ENCODE results near the gene MVB12A. TPM values are rescaled to one million over a fixed set of nuclear protein-coding genes. Genes with fewer than 3 reads are reported as not detected.
A peak's percentile ranks its signal among the peaks of the same experiment; 100 is the strongest.

Gene MVB12A
- total RNA-seq, 2 experiments from 2014 or later: 26.4 to 27.4 TPM

GRCh38 chr19:17394891-17395415 is 24.9 kb upstream of the MVB12A start:
- H3K27ac Mint-ChIP-seq: no peak overlapping the region

GRCh38 chr19:17398902-17399527 is 20.8 kb upstream of the MVB12A start:
- H3K4me1 Mint-ChIP-seq: peaks cover 12% of the 10 kb centered on the region
- H3K27me3 Mint-ChIP-seq: no peaks in the 10 kb centered on the region
- H3K27ac Mint-ChIP-seq: no peak overlapping the region
- H3K4me3 Mint-ChIP-seq: no peak overlapping the region
- peaks cover 28% of the 10 kb centered on the region for H3K36me3 Mint-ChIP-seq
- no peaks in the 10 kb centered on the region for H3K9me3 Mint-ChIP-seq
- no peak for DNase-seq

More at GRCh38 chr19:17394891-17395415, 24.9 kb upstream of the MVB12A start:
- Mint-ChIP-seq H3K9me3 (no peaks in the 10 kb centered on the region), H3K27me3 (peaks cover 5% of the 10 kb centered on the region), H3K36me3 (peaks cover 10% of the 10 kb centered on the region), H3K4me1 (peaks cover 17% of the 10 kb centered on the region), H3K4me3 (no peak overlapping the region)
- DNase-seq: peak; percentile 33

GRCh38 chr19:17401628-17402027 is 18.2 kb upstream of the MVB12A start:
- no peak for DNase-seq
- Mint-ChIP-seq H3K27ac (peak overlapping the region; percentile 25), H3K36me3 (peaks cover 35% of the 10 kb centered on the region), H3K4me3 (no peak overlapping the region), H3K4me1 (peaks cover 23% of the 10 kb centered on the region), H3K9me3 (no peaks in the 10 kb centered on the region), H3K27me3 (no peaks in the 10 kb centered on the region)

- Mint-ChIP-seq H3K9me3 (no peaks in the 10 kb centered on the region), H3K27ac (peak overlapping the region; percentile 62)
Observed at GRCh38 chr19:17402982-17403855, 16.6 kb upstream of the MVB12A start.

GRCh38 chr19:17404015-17404414 is 15.8 kb upstream of the MVB12A start:
- peaks cover 37% of the 10 kb centered on the region for H3K36me3 Mint-ChIP-seq
- peaks cover 36% of the 10 kb centered on the region for H3K4me1 Mint-ChIP-seq
- DNase-seq: no peak
- peak overlapping the region; percentile 96 for H3K27ac Mint-ChIP-seq
- H3K4me3 Mint-ChIP-seq: peak overlapping the region; percentile 92
- no peaks in the 10 kb centered on the region for H3K27me3 Mint-ChIP-seq
- H3K9me3 Mint-ChIP-seq: no peaks in the 10 kb centered on the region

More at GRCh38 chr19:17402982-17403855, 16.6 kb upstream of the MVB12A start:
- Mint-ChIP-seq H3K27me3 (no peaks in the 10 kb centered on the region), H3K4me3 (peak overlapping the region; percentile 92), H3K36me3 (peaks cover 40% of the 10 kb centered on the region), H3K4me1 (peaks cover 36% of the 10 kb centered on the region)
- peak; percentile 41 for DNase-seq

- H3K27ac Mint-ChIP-seq: peak overlapping the region; percentile 96
- H3K4me1 Mint-ChIP-seq: peaks cover 36% of the 10 kb centered on the region
- no peak for DNase-seq
- H3K36me3 Mint-ChIP-seq: peaks cover 37% of the 10 kb centered on the region
- peak overlapping the region; percentile 92 for H3K4me3 Mint-ChIP-seq
- H3K9me3 Mint-ChIP-seq: no peaks in the 10 kb centered on the region
- no peaks in the 10 kb centered on the region for H3K27me3 Mint-ChIP-seq
Observed at GRCh38 chr19:17404621-17405249, 15.1 kb upstream of the MVB12A start.

- no peaks in the 10 kb centered on the region for H3K9me3 Mint-ChIP-seq
- H3K4me1 Mint-ChIP-seq: peaks cover 36% of the 10 kb centered on the region
- peak within 1 kb of the TSS; percentile 96 for H3K27ac Mint-ChIP-seq
- peak; percentile 69 for DNase-seq
- H3K4me3 Mint-ChIP-seq: peak within 1 kb of the TSS; percentile 92
- peaks cover 36% of the 10 kb centered on the region for H3K36me3 Mint-ChIP-seq
- no peaks in the 10 kb centered on the region for H3K27me3 Mint-ChIP-seq
Observed at GRCh38 chr19:17405250-17406045, 14.4 kb upstream of the MVB12A start, which contains the start of gene BST2. BST2 (minus strand) TSS chr19:17405630; CDS start chr19:17405575, 55 bp downstream.

GRCh38 chr19:17406046-17406886 is 13.6 kb upstream of the MVB12A start:
- H3K27me3 Mint-ChIP-seq: no peaks in the 10 kb centered on the region
- peaks cover 36% of the 10 kb centered on the region for H3K4me1 Mint-ChIP-seq
- DNase-seq: peak; percentile 36
- H3K36me3 Mint-ChIP-seq: peaks cover 33% of the 10 kb centered on the region
- H3K4me3 Mint-ChIP-seq: peak overlapping the region; percentile 92
- H3K27ac Mint-ChIP-seq: peak overlapping the region; percentile 96
- no peaks in the 10 kb centered on the region for H3K9me3 Mint-ChIP-seq

GRCh38 chr19:17406887-17407196 is 13.0 kb upstream of the MVB12A start:
- DNase-seq: no peak
- Mint-ChIP-seq H3K4me3 (peak overlapping the region; percentile 92), H3K27me3 (no peaks in the 10 kb centered on the region), H3K4me1 (peaks cover 36% of the 10 kb centered on the region), H3K36me3 (peaks cover 28% of the 10 kb centered on the region), H3K9me3 (no peaks in the 10 kb centered on the region), H3K27ac (peak overlapping the region; percentile 96)

GRCh38 chr19:17409990-17410389 is 9.9 kb upstream of the MVB12A start:
- H3K4me3 Mint-ChIP-seq: no peak overlapping the region
- peaks cover 31% of the 10 kb centered on the region for H3K4me1 Mint-ChIP-seq
- H3K9me3 Mint-ChIP-seq: no peaks in the 10 kb centered on the region
- no peaks in the 10 kb centered on the region for H3K27me3 Mint-ChIP-seq
- no peak for DNase-seq
- H3K27ac Mint-ChIP-seq: no peak overlapping the region
- peaks cover 16% of the 10 kb centered on the region for H3K36me3 Mint-ChIP-seq

- no peak for DNase-seq
- peaks cover 11% of the 10 kb centered on the region for H3K36me3 Mint-ChIP-seq
- no peak overlapping the region for H3K4me3 Mint-ChIP-seq
- H3K9me3 Mint-ChIP-seq: no peaks in the 10 kb centered on the region
- H3K27ac Mint-ChIP-seq: no peak overlapping the region
- no peaks in the 10 kb centered on the region for H3K27me3 Mint-ChIP-seq
- H3K4me1 Mint-ChIP-seq: peaks cover 16% of the 10 kb centered on the region
Observed at GRCh38 chr19:17411801-17412200, 8.0 kb upstream of the MVB12A start.

GRCh38 chr19:17414097-17414496 is 5.8 kb upstream of the MVB12A start:
- Mint-ChIP-seq H3K9me3 (no peaks in the 10 kb centered on the region), H3K4me3 (no peak overlapping the region), H3K4me1 (peaks cover 7% of the 10 kb centered on the region), H3K27me3 (no peaks in the 10 kb centered on the region), H3K36me3 (peaks cover 6% of the 10 kb centered on the region), H3K27ac (peak overlapping the region; percentile 25)
- no peak for DNase-seq

GRCh38 chr19:17415121-17415520 is 4.7 kb upstream of the MVB12A start:
- Mint-ChIP-seq H3K4me3 (no peak overlapping the region), H3K27ac (no peak overlapping the region), H3K36me3 (peaks cover 9% of the 10 kb centered on the region), H3K9me3 (no peaks in the 10 kb centered on the region), H3K27me3 (no peaks in the 10 kb centered on the region), H3K4me1 (peaks cover 12% of the 10 kb centered on the region)
- DNase-seq: no peak

- H3K27ac Mint-ChIP-seq: no peak overlapping the region
- no peaks in the 10 kb centered on the region for H3K9me3 Mint-ChIP-seq
- no peaks in the 10 kb centered on the region for H3K27me3 Mint-ChIP-seq
- peaks cover 11% of the 10 kb centered on the region for H3K4me1 Mint-ChIP-seq
- peak overlapping the region; percentile 89 for H3K4me3 Mint-ChIP-seq
- peaks cover 10% of the 10 kb centered on the region for H3K36me3 Mint-ChIP-seq
- DNase-seq: no peak
Observed at GRCh38 chr19:17418710-17419109, 1.1 kb upstream of the MVB12A start.
